Caco-2 (cell line): ENCODE measurements around the gene SCGB2A2. TPM values are rescaled to one million over a fixed set of nuclear protein-coding genes. Genes with fewer than 3 reads are reported as not detected.

Experiments used
- Bru-seq: library from RNA; stranded (reverse); fragments of 400-500 nt; gene quantifications from one replicate; lab custom pipeline; 2021; lab: Mats Ljungman, UMichigan
- BruChase-seq, 2 experiments: library from RNA; stranded (reverse); fragments of 400-500 nt; gene quantifications; one replicate each; lab custom pipeline; 2021; lab: Mats Ljungman, UMichigan
- BruUV-seq: library from RNA; stranded (reverse); fragments of 400-500 nt; replicated peaks from 2 replicates; lab custom pipeline; 2021; lab: Mats Ljungman, UMichigan
- CTCF ChIA-PET: fragments of 300-600 bp; sonication (Branson Sonifier 250); formaldehyde crosslinking; loops from one replicate; lab custom pipeline; 2022; ENCODE audit warnings: antibody characterized with exemption; lab: Charles Lee
- POLR2A ChIA-PET: fragments of 300-600 bp; sonication (Branson Sonifier 250); formaldehyde crosslinking; loops from one replicate; lab custom pipeline; 2022; ENCODE audit warnings: antibody characterized with exemption; lab: Charles Lee
- DNase-seq, 2 experiments: peaks; one replicate each; pipeline versions ENCODE4 v3.0.0 to v3.0.0-alpha.2; 2020 to 2022
- H3K27me3 ChIP-seq: replicated peaks from 2 replicates; pipeline ENCODE4 v1.6.0; 2011; ENCODE audit warnings: low read length; ENCODE audit not compliant: control insufficient read depth, insufficient read depth
- H3K36me3 ChIP-seq: 2 replicates; pipeline ENCODE4 v1.5.1; 2011; ENCODE audit warnings: low read length; ENCODE audit not compliant: control insufficient read depth, insufficient read depth
- H3K4me1 ChIP-seq: fragments of 250-450 bp; sonication (Bioruptor Pico); 2 replicates; pipeline ENCODE4 v1.5.1; 2020; ENCODE audit warnings: mild to moderate bottlenecking
- H3K4me3 ChIP-seq: 2 replicates; pipeline ENCODE4 v1.5.1; 2011; ENCODE audit warnings: low read depth, mild to moderate bottlenecking, control low read depth, low read length
- H3K9me3 ChIP-seq: fragments of 250-450 bp; sonication (Bioruptor Pico); 2 replicates; pipeline ENCODE4 v1.5.1; 2020; ENCODE audit warnings: mild to moderate bottlenecking, moderate library complexity
- H3K27ac Mint-ChIP-seq: one replicate; pipeline ENCODE4 v1.8.0; 2022; ENCODE audit warnings: mixed read lengths; ENCODE audit not compliant: unreplicated experiment
- H3K27me3 Mint-ChIP-seq: one replicate; pipeline ENCODE4 v1.8.0; 2022; ENCODE audit warnings: mixed read lengths; ENCODE audit not compliant: insufficient read depth, unreplicated experiment
- H3K36me3 Mint-ChIP-seq: one replicate; pipeline ENCODE4 v1.8.0; 2022; ENCODE audit warnings: mild to moderate bottlenecking, mixed read lengths; ENCODE audit not compliant: insufficient read depth, unreplicated experiment
- H3K4me1 Mint-ChIP-seq: one replicate; pipeline ENCODE4 v1.8.0; 2022; ENCODE audit warnings: low read depth, mixed read lengths; ENCODE audit not compliant: unreplicated experiment
- H3K4me3 Mint-ChIP-seq: one replicate; pipeline ENCODE4 v1.8.0; 2022; ENCODE audit warnings: mild to moderate bottlenecking, moderate library complexity, mixed read lengths; ENCODE audit not compliant: unreplicated experiment
- H3K9me3 Mint-ChIP-seq: one replicate; pipeline ENCODE4 v1.8.0; 2022; ENCODE audit warnings: mixed read lengths; ENCODE audit not compliant: unreplicated experiment
- intact Hi-C: fragments of 100-400 bp; cut with micrococcal nuclease; formaldehyde crosslinking; loops from one replicate; pipeline ENCODE4 v1.10.0; 2022; ENCODE audit not compliant: unreplicated experiment
- long read RNA-seq: library from polyadenylated mRNA; stranded (forward); transcript quantifications from one replicate; pipeline ENCODE4 v2.0.0, GENCODE V29; 2022
- total RNA-seq: library from RNA; stranded (reverse); gene quantifications from 2 replicates; pipeline ENCODE4 v1.2.3, GENCODE V29; 2022
- TF ChIP-seq, protein P1 (sequence below), 2 experiments: fragments of 200-600 bp in 1 of 2; IDR thresholded peaks; 1 replicate in 1 of 2; 2 replicates in 1 of 2; pipeline versions ENCODE4 v1.5.1 to v1.8.0; 2011 to 2022; ENCODE audit warnings: antibody characterized with exemption in 1 of 2, control low read depth in 1 of 2, inconsistent platforms in 1 of 2, low read depth in 1 of 2, low read length in 1 of 2, mild to moderate bottlenecking in 1 of 2, moderate library complexity in 1 of 2; ENCODE audit not compliant: insufficient read depth in 1 of 2, severe bottlenecking in 1 of 2, unreplicated experiment in 1 of 2

The SCGB2A2 gene
- total RNA-seq (not detected in 2 replicates), Bru-seq, nascent RNA (not detected), BruChase-seq, experiment 1, labeled RNA remaining after a 2-hour chase (not detected), BruChase-seq, experiment 2, labeled RNA remaining after a 6-hour chase (not detected)
- long read RNA-seq: 0 reads

DNA sequence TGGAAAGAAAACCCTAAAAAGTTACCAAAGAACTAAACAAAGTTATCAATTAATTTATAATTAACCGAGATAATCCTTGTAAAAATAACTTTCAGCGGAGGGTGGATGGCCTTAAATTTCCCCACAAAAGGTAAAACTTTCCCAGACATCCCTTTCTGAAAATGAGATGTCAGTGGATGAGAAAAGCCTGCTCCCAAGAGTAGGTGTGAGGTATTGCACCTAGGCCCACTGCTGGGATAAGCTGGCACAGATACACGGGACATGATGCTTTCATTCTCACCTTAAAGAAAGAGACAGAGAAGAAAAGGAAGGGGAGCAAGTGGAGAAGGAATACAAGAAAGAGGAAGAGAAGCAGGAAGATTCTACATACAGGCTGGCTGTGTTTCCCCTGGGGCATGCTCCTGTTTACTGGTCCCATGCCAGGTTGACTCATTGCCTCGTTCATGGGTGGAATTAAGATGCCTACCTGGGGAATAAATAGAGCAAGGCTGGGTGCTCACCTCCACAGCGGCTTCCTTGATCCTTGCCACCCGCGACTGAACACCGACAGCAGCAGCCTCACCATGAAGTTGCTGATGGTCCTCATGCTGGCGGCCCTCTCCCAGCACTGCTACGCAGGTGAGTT is at the start of gene SCGB2A2:
SCGB2A2 (plus strand) TSS at position 505 of the 625 bp plus-strand sequence; CDS start at position 564, 59 bp downstream.
- no peaks in the 10 kb centered on the region for H3K4me1 ChIP-seq
- no peak within 1 kb of the TSS for H3K27ac Mint-ChIP-seq
- H3K4me1 Mint-ChIP-seq: no peaks in the 10 kb centered on the region
- H3K9me3 ChIP-seq: no peaks in the 10 kb centered on the region
- no peaks in the 10 kb centered on the region for H3K36me3 ChIP-seq
- H3K27me3 Mint-ChIP-seq: peaks cover 17% of the 10 kb centered on the region
- peak in 1 of 2 experiments; percentile 8 for DNase-seq
- no peaks in the 10 kb centered on the region; the same call in 1 of the 2 replicates for H3K27me3 ChIP-seq
- H3K4me3 ChIP-seq: no peak within 1 kb of the TSS
- BruUV-seq: no TSS peak
- ChIA-PET CTCF (interaction anchor here (1.2 kb wide), 1 partner anchor 293 kb away, joined by 3 read pairs; no protein-coding TSS in a partner anchor), POLR2A (no interaction called here)
- TF ChIP-seq, protein P1, sequence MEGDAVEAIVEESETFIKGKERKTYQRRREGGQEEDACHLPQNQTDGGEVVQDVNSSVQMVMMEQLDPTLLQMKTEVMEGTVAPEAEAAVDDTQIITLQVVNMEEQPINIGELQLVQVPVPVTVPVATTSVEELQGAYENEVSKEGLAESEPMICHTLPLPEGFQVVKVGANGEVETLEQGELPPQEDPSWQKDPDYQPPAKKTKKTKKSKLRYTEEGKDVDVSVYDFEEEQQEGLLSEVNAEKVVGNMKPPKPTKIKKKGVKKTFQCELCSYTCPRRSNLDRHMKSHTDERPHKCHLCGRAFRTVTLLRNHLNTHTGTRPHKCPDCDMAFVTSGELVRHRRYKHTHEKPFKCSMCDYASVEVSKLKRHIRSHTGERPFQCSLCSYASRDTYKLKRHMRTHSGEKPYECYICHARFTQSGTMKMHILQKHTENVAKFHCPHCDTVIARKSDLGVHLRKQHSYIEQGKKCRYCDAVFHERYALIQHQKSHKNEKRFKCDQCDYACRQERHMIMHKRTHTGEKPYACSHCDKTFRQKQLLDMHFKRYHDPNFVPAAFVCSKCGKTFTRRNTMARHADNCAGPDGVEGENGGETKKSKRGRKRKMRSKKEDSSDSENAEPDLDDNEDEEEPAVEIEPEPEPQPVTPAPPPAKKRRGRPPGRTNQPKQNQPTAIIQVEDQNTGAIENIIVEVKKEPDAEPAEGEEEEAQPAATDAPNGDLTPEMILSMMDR (IDR thresholded peaks at IDR 0.05; ENCODE audit: insufficient read depth in 1 of 2, low read depth in 1 of 2, low read length in 1 of 2, severe bottlenecking in 1 of 2, unreplicated experiment in 1 of 2): peak; percentile 17 to 44
- no peaks in the 10 kb centered on the region for H3K9me3 Mint-ChIP-seq
- intact Hi-C loops: no loop called here
- H3K36me3 Mint-ChIP-seq: no peaks in the 10 kb centered on the region
- no peak within 1 kb of the TSS for H3K4me3 Mint-ChIP-seq

DNA sequence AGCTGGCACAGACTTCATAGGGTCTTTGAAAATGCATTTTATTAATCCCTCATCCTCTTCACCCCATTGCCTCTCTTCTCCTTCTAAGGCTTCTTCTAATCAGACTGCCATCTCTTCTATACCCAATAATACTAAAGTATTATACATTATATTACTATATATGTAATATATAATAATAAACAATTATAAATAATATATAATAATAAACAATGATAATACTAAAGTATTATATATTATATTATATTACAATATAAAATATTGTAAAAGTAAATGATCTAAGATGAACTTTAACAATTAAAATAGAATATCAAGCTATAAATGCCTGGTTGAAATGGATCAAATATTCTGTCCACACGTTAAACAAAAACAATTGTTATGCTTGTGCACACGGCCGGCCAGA is 48.5 kb upstream of the SCGB2A2 start:
- Mint-ChIP-seq H3K9me3 (peaks cover 49% of the 10 kb centered on the region), H3K4me3 (no peak overlapping the region), H3K27me3 (peaks cover 4% of the 10 kb centered on the region), H3K4me1 (no peaks in the 10 kb centered on the region), H3K36me3 (no peaks in the 10 kb centered on the region), H3K27ac (no peak overlapping the region)
- peaks cover 28% of the 10 kb centered on the region for H3K9me3 ChIP-seq
- intact Hi-C loops: no loop called here
- CTCF ChIA-PET: no interaction called here
- POLR2A ChIA-PET: no interaction called here
- H3K4me1 ChIP-seq: no peaks in the 10 kb centered on the region
- TF ChIP-seq, protein P1 (IDR thresholded peaks at IDR 0.05; ENCODE audit: insufficient read depth in 1 of 2, low read depth in 1 of 2, low read length in 1 of 2, severe bottlenecking in 1 of 2, unreplicated experiment in 1 of 2): no peak
- no peak overlapping the region for H3K4me3 ChIP-seq
- no peaks in the 10 kb centered on the region for H3K36me3 ChIP-seq
- no peak for DNase-seq
- no TSS peak for BruUV-seq
- H3K27me3 ChIP-seq: no peaks in the 10 kb centered on the region

GRCh38 chr11:62223095-62223494 is 46.9 kb upstream of the SCGB2A2 start:
- Mint-ChIP-seq H3K27me3 (no peaks in the 10 kb centered on the region), H3K27ac (no peak overlapping the region), H3K4me3 (no peak overlapping the region), H3K36me3 (no peaks in the 10 kb centered on the region), H3K9me3 (peaks cover 49% of the 10 kb centered on the region), H3K4me1 (no peaks in the 10 kb centered on the region)
- BruUV-seq: no TSS peak
- ChIA-PET POLR2A (no interaction called here), CTCF (no interaction called here)
- H3K36me3 ChIP-seq: no peaks in the 10 kb centered on the region
- no peak for DNase-seq
- intact Hi-C loops: no loop called here
- TF ChIP-seq, protein P1 (IDR thresholded peaks at IDR 0.05; ENCODE audit: insufficient read depth in 1 of 2, low read depth in 1 of 2, low read length in 1 of 2, severe bottlenecking in 1 of 2, unreplicated experiment in 1 of 2): no peak
- peaks cover 28% of the 10 kb centered on the region for H3K9me3 ChIP-seq
- no peak overlapping the region for H3K4me3 ChIP-seq
- no peaks in the 10 kb centered on the region for H3K4me1 ChIP-seq
- no peaks in the 10 kb centered on the region for H3K27me3 ChIP-seq
